Measurements from ENCODE around the gene RPP30.

The RPP30 gene

DNA sequence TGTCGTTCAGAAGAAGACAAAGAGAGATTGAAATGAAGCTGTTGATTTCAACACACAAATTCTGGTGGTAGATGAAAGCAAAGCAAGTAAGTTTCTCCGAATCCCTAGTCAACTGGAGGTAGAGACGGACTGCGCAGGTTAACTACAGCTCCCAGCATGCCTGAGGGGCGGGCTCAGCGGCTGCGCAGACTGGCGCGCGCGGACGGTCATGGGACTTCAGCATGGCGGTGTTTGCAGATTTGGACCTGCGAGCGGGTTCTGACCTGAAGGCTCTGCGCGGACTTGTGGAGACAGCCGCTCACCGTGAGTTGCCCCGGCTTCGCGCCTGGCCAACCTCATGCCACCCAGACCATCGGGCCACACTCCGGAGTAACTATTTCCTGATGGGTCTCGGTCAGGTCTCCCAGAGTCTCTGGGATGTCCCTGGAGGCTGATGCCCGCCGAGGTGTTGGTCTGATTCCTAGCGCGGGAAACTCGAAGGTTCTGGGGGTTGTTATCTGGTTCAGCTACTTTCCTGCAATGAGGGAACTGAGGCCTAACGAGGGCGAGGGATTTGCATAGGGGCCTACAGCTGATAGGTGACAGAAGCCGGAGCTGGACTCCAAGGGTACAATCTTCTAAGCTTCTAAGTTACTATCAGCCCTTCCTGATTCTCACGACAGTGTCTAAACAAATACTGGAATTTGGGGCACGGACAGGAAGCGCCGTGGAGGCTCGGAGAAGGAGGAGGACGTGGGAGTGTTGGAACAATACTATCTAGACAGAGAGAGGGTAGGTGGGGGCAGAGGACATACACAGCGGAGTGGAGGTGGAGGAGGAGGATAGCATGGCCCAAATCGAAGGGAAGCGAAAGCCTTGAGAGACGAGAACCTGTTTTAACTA is at the start of gene RPP30:
TSS of gene RPP30 (plus strand) at position 209 of the 882 bp plus-strand sequence. CDS start at position 222, 13 bp downstream.
- DNase-seq (ENCODE audit: low spot score), result peak; percentile 93

GRCh38 chr10:90822508-90822907 is 49.3 kb upstream of the RPP30 start:
- no peak for DNase-seq (ENCODE audit: low spot score)

DNA sequence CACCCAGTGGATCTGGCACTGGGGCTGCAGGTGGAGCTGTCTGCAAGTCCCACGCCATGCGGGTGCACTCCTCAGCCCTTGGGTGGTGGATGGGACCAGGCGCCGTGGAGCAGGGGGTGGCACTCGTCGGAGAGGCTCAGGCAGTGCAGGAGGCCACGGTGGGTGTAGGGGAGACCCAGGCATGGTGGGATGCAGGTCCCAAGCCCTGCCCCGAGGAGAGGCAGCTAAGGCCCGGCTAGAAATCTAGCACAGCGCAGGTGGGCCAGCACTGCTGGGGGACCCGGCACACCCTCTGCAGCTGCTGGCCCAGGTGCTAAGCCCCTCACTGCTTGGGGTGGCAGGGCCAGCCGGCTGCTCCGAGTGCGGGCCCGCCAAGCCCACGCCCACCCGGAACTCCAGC is 39.7 kb upstream of the RPP30 start:
- no peak for DNase-seq (ENCODE audit: low spot score)

- DNase-seq (ENCODE audit: low spot score), result no peak
Observed at GRCh38 chr10:90834326-90834725, 37.4 kb upstream of the RPP30 start.

DNA sequence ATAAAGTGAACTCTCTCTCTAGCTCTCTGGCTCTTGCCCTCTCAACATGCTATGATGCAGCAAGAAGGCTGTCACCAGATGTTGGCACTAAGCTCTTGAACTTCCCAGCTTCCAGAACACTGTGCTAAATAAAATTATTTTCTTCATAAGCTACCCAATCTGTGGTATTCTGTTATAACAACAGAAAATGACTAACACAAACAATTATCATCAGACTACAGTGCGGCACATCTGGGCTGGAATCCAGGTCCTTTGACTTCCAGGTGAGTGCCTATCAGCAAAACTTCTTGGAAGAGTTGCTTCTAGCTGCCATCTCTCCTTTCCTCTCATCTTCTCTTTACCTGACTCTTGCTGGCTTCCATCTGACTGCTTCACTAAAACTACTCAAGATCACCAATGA is 34.3 kb upstream of the RPP30 start:
- DNase-seq (ENCODE audit: low spot score), result no peak

DNA sequence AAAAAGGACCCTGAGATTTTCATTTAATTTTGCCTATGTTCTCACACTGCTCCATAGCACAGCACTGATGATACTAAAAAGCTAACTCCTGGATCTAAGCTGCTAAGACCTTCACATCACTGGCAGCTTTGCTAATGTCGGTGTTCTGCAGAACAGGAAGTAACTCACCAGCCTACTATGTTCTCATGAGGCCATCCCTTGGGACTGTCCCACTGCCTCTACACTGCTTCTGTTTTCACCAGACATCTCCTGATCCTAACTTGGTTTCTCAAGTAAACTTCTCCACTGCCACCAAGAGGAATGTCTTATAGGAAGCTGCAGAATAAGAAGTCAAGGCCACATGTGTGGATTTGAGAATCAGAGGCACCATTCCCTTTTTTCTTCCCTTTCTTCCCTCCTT is 29.0 kb upstream of the RPP30 start:
- no peak for DNase-seq (ENCODE audit: low spot score)

DNA sequence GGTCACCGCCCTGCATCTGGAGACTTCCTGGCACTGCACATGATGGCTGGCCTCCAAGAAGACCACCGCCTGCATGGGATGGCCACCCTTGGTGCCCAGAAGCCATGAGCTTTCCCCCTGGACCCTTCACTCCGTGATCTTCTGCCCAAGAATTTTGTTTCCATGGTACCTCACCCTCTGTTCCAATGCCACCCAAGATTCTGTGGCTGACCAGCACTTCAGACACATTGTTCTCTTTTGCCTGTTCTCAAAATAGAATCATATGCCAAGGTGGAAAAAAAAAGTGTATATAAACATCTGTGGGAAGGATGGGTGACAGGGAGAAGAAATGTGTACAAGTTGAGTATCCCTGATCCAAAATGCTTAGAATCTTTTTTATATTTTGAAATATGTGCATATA is 26.0 kb upstream of the RPP30 start:
- no peak for DNase-seq (ENCODE audit: low spot score)

DNA sequence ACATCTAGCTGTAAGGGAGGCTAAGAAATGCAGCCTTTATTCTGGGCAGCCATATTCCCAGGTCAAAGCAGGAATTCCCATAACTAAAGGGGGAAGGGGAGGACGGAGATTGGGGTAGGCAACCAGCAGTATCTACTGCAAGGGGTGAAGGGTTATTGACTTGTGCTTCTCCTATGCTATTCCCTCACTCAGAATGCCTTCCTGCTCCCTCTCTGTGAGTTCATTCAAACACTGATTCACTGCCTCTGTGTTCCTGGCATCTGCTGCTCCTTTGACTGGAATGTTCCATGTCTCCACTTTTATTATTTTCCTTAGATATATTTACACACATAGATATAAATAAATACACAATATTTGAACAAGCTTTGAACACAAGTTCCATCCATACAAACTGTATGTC is 25.0 kb upstream of the RPP30 start:
- no peak for DNase-seq (ENCODE audit: low spot score)

- peak; percentile 53 for DNase-seq (ENCODE audit: low spot score)
Observed at GRCh38 chr10:90847436-90847835, 24.3 kb upstream of the RPP30 start.

DNA sequence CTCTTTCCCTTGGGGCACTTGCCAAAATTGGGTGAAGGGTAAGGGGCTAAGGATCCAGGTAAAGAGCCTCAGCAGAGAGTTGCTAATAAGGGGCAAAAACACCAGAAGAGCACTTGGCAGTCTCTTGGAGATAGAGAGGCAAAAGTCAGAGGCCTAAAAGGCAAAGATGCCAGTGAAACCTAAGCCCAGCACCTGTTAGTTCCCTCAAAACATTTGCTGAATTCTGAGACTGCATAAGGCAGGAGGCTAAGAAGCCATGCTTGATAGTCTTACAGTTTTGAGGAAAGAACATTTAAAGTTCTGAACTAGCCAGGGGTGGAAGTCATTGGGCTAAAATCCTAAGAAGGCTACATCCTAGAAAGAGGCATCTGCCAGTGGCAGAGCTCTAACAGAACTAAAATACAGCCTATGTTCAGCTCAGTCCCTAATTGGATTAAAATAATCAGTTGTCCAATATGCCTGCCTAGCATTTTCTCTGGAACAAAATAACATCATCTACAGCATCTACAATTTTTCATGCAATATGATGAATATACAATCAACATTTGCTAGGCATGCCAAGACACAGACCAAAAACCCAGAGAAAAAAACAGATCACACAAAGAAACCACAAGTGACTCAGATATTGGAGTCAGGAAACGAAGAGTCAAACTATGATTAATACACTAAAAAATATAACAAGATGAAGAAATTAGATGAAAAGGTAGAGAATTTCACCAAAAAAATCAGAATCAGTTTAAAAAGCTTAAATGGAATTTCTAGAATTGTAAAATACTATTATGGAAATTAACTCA is 21.6 kb upstream of the RPP30 start:
- no peak for DNase-seq (ENCODE audit: low spot score)

- no peak for DNase-seq (ENCODE audit: low spot score)
Observed at GRCh38 chr10:90855126-90855525, 16.6 kb upstream of the RPP30 start.

DNA sequence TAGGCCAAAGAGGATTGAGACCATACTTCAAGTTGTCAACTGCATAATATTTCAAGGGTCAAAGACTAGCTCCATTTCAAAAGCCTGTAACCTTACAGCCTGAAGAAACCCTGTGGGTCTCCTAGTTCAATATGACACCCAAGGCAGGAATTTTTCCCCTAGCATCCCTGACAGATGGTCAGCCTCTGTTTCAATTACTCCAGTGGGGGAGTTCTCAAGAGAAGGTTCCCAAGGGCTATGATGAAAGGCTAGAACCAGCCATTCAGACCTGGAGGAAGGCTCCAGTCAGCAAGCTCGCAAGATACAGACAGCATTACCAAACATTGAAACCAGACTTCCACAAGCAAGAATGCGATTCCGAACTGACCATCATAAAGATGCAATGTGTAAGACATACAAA is 15.5 kb upstream of the RPP30 start:
- no peak for DNase-seq (ENCODE audit: low spot score)

DNA sequence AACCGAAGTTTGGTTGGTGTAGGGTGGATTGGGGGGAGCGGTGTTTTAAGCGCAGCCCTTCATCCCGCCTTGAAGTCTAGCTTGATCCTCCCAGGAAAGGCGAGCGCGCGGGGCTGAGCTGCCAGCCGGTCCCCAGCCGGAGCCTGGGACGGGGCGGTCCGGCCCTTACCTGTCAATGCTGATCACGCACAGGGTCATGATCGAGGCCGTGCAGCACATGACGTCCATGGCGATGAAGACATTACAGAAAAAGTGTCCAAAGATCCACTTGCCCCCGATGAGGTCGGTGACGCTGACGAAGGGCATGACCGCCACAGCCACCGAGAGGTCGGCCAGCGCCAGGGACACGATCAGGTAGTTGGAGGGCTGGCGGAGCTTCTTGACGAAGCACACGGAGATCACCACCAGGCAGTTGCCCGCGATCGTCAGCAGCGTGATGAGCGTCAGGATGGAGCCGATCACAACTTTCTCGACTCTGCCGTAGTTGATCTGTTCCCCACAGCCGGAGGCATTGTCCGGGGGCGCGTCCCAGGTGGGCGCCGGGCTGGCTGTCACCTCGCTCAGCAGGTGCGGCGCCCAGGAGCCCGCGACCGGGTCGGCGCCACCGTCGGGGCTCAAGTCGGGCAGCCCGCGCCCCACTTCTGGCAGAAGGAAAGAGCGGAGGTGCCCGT is 14.7 kb upstream of the RPP30 start:
- DNase-seq (ENCODE audit: low spot score), result peak; percentile 4

DNA sequence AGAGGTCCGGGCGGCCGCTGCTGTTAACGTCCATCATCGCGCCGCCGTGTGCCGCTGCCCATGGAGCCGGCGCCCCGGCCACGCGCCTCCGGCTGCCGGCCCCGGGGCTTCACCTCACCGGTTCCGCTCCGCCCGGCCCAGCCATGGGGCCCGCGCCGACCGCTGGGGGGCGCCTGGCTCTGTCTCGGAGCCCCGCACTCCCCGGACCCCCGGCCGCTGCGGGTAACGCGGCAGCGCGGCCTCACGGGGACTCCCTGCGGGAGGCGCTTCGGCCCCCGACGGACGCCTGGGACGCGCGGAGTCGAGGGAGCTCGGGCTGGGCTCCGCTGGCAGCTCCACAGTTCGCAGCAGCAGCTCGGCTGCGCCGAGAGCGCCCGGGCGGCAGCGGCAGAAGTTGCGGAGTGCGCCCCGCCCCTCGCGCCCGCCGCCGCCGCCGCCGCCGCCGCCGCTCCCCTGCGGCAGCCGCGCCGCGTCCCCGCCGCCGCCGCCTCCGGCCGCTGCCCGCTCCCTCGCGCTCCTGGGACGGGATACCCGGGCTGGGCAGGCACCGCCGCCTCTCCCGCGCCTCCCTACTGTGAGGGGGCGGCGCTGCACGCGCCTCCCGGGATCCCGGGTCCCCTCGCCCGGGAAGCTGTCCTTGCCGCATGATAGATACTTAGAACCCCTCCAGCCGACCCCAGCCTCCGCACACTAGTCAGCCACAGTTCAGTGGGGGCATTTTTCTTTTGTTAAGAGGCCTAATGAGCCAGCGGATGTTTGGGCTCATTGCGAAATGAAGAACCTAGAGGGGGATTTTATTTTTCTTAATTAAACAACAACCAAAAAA is 13.9 kb upstream of the RPP30 start, which contains the start of gene HTR7:
TSS of gene HTR7 (minus strand) at position 405 of the 826 bp plus-strand sequence. CDS start at position 37, 368 bp downstream.
- DNase-seq (ENCODE audit: low spot score), result peak; percentile 25

DNA sequence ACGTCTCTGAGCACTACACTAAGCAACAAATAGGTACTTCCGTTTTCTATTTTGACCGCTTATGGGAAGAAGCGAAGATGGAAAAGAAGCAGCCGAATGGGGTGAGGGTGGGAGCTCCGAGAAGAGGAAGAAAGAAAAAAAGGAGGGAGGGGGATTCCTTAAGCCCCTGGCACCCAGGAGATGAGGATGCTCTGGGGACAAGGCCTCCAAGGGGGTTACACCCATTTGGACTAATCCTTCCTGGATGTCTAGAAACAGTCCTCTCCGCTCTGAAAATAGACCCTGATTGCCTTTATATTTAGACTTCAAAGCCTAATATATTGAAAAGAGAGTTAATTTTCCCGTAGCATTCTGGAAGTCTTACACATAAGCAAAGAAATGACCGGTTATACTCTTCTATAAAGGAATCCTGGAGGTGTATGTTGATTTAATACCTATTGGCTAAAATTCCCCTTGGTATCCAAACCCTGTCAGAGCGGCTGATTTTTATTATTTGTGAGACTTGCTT is 13.3 kb upstream of the RPP30 start:
- DNase-seq (ENCODE audit: low spot score), result peak; percentile 13

DNA sequence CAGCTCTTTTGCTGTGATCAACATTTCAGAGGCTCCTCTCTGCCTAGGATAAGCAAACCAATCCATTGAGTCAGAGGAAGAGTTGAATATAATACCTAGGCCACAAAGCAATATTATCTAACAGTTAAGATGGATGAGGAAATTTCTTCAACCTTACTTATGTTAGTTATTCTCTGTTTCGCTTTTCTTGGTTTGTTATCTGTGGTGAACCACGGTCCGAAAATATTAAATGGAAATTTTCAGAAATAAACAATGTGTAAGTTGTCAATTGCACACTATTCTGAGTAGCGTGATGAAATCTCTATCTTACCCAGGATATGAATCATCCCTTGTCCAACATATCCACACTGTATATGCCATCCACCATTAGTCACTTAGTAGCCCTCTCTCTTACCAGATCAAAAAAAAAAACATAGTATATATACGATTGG is 12.4 kb upstream of the RPP30 start:
- no peak for DNase-seq (ENCODE audit: low spot score)

- DNase-seq (ENCODE audit: low spot score), result no peak
Observed at GRCh38 chr10:90860790-90861189, 11.0 kb upstream of the RPP30 start.

- peak; percentile 39 for DNase-seq (ENCODE audit: low spot score)
Observed at GRCh38 chr10:90862908-90863514, 8.8 kb upstream of the RPP30 start.

DNA sequence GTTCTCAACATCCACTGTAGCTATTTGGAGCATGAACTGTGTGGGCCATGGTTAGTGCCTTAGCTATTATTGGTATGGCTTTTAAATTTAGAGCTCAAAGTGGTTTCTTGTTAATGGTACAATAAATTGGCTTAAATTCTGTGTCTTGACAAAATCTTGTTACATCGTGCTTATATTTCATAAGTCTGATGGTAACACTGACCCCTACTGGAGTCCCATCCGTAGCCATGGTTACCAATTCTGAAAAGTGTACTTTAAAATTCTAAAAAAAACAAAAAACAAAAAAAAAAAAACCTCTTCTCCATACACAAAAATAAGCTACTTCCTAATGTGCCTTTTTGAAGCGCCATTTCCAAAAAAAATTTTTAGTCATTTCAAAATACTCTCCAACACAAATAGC is 6.4 kb upstream of the RPP30 start:
- no peak for DNase-seq (ENCODE audit: low spot score)

GRCh38 chr10:90866050-90866598 is 5.7 kb upstream of the RPP30 start:
- no peak for DNase-seq (ENCODE audit: low spot score)

Measured in Ammon's horn (tissue), 1 donor.